HEK293 (cell line): ENCODE data around the gene OPA1.

Source experiments
- GFI1B ChIP-seq: fragments of 450-650 bp; formaldehyde crosslinking; IDR thresholded peaks from 2 replicates; pipeline ENCODE4 v1.5.1; 2016; ENCODE audit warnings: missing biosample characterization, missing genetic modification characterization
- GLI2 ChIP-seq: fragments of 450-650 bp; formaldehyde crosslinking; IDR thresholded peaks from 2 replicates; pipeline ENCODE4; 2017; ENCODE audit warnings: missing biosample characterization, missing genetic modification characterization, low read depth, borderline replicate concordance
- GLI4 ChIP-seq: fragments of 450-650 bp; formaldehyde crosslinking; IDR thresholded peaks from 2 replicates; pipeline ENCODE4 v1.5.1; 2016; ENCODE audit warnings: missing biosample characterization, missing genetic modification characterization
- TCF7L2 ChIP-seq: IDR thresholded peaks from 2 replicates; pipeline ENCODE4 v1.6.1; 2011; ENCODE audit warnings: low read depth, mild to moderate bottlenecking, inconsistent platforms, low read length, moderate library complexity, borderline replicate concordance
- ZFHX2 ChIP-seq: fragments of 450-650 bp; formaldehyde crosslinking; conservative IDR thresholded peaks from 2 replicates; pipeline ENCODE4 v1.5.1; 2016; ENCODE audit warnings: missing biosample characterization, missing genetic modification characterization
- ZNF16 ChIP-seq: fragments of 450-650 bp; formaldehyde crosslinking; IDR thresholded peaks from 2 replicates; pipeline ENCODE4 v1.5.1; 2016; ENCODE audit warnings: low read depth, missing biosample characterization, missing genetic modification characterization
- ZNF184 ChIP-seq: fragments of 450-650 bp; IDR thresholded peaks from 2 replicates; pipeline ENCODE4 v1.5.1; 2018; ENCODE audit warnings: missing biosample characterization, mild to moderate bottlenecking, missing genetic modification characterization
- ZNF221 ChIP-seq: fragments of 450-650 bp; formaldehyde crosslinking; IDR thresholded peaks from 2 replicates; pipeline ENCODE4 v1.5.1; 2017; ENCODE audit warnings: missing biosample characterization, missing genetic modification characterization, borderline replicate concordance
- ZNF302 ChIP-seq: fragments of 450-650 bp; formaldehyde crosslinking; IDR thresholded peaks from 2 replicates; pipeline ENCODE4 v1.5.1; 2016; ENCODE audit warnings: missing biosample characterization, missing genetic modification characterization, low read depth
- ZNF311 ChIP-seq: fragments of 450-650 bp; formaldehyde crosslinking; IDR thresholded peaks from 2 replicates; pipeline ENCODE4 v1.5.1; 2017; ENCODE audit warnings: missing biosample characterization, missing genetic modification characterization, borderline replicate concordance
- ZNF777 ChIP-seq: fragments of 450-650 bp; formaldehyde crosslinking; IDR thresholded peaks from 2 replicates; pipeline ENCODE4 v1.5.1; 2017; ENCODE audit warnings: missing biosample characterization, missing genetic modification characterization, borderline replicate concordance
- ZNF785 ChIP-seq: fragments of 450-650 bp; formaldehyde crosslinking; IDR thresholded peaks from 2 replicates; pipeline ENCODE4 v1.5.1; 2016; ENCODE audit warnings: missing biosample characterization, missing genetic modification characterization
- TF ChIP-seq, protein P1 (sequence below): fragments of 450-650 bp; formaldehyde crosslinking; IDR thresholded peaks from 2 replicates; pipeline ENCODE4 v1.5.1; 2016; ENCODE audit warnings: missing biosample characterization, missing genetic modification characterization
- TF ChIP-seq, protein P2 (sequence below): sonication (generic); formaldehyde crosslinking; IDR thresholded peaks from 2 replicates; pipeline ENCODE4 v1.8.1; 2022; ENCODE audit warnings: mild to moderate bottlenecking, moderate library complexity, missing genetic modification reagents

DNA sequence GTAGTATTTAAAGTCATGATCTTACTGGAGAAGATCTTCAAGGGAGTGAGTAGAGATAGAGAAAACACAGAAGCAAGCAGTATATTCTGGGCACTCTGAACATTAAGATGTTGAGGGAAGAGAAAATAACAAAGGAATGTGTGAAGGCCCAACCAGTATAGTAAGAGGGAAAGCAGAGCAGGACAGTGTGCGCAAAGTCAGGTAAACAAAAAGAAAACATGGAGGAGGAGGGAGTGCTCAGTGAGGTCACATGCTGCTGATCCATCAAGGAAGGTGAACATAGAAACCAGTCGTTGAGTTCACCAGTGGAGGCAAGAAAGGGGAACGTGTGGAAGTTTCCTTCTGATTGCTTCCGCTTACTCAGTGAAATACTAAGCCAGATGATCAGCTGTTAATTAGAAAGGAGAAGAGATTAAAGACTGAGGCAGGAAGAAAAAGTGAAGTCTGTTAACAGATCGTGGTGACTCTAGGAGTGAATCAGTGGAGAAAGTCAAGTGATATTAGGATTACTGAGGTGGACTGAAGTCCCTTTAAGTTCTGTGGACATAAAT, 47.2 kb downstream of the OPA1 start:
- TF ChIP-seq ZNF785 (tag by site-specific recombination) (no peak), ZNF311 (tag by site-specific recombination) (no peak), ZNF184 (tag by site-specific recombination) (no peak), GLI2 (tag by site-specific recombination) (no peak), ZNF302 (no peak), ZFHX2 (tag by site-specific recombination) (no peak), ZNF16 (tag by site-specific recombination) (no peak), GFI1B (tag by site-specific recombination) (no peak), TCF7L2 (no peak), GLI4 (tag by site-specific recombination) (no peak), ZNF777 (tag by site-specific recombination) (no peak), ZNF221 (tag by site-specific recombination) (no peak)
- TF ChIP-seq, protein P1, sequence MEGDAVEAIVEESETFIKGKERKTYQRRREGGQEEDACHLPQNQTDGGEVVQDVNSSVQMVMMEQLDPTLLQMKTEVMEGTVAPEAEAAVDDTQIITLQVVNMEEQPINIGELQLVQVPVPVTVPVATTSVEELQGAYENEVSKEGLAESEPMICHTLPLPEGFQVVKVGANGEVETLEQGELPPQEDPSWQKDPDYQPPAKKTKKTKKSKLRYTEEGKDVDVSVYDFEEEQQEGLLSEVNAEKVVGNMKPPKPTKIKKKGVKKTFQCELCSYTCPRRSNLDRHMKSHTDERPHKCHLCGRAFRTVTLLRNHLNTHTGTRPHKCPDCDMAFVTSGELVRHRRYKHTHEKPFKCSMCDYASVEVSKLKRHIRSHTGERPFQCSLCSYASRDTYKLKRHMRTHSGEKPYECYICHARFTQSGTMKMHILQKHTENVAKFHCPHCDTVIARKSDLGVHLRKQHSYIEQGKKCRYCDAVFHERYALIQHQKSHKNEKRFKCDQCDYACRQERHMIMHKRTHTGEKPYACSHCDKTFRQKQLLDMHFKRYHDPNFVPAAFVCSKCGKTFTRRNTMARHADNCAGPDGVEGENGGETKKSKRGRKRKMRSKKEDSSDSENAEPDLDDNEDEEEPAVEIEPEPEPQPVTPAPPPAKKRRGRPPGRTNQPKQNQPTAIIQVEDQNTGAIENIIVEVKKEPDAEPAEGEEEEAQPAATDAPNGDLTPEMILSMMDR (tag by site-specific recombination): no peak
- TF ChIP-seq, protein P2, sequence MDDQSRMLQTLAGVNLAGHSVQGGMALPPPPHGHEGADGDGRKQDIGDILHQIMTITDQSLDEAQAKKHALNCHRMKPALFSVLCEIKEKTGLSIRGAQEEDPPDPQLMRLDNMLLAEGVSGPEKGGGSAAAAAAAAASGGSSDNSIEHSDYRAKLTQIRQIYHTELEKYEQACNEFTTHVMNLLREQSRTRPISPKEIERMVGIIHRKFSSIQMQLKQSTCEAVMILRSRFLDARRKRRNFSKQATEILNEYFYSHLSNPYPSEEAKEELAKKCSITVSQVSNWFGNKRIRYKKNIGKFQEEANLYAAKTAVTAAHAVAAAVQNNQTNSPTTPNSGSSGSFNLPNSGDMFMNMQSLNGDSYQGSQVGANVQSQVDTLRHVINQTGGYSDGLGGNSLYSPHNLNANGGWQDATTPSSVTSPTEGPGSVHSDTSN: no peak
